GM15510 (cell line): Measurements from ENCODE around the gene PET100.

Experiments used
- POLR2A ChIP-seq: IDR thresholded peaks from 3 replicates; pipeline ENCODE4 v1.6.1; 2011; ENCODE audit warnings: borderline replicate concordance; ENCODE audit not compliant: insufficient read length; ENCODE audit errors: extremely low read depth

Gene PET100, protein sequence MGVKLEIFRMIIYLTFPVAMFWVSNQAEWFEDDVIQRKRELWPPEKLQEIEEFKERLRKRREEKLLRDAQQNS

GRCh38 chr19:7629347-7630054 lies at the start of gene PET100, which contains the start of gene XAB2:
Gene PET100, plus strand, starts transcription at chr19:7629793. Its CDS starts 41 bp downstream, at chr19:7629834.
Gene XAB2, minus strand, starts transcription at chr19:7629545. Its CDS starts 18 bp downstream, at chr19:7629527.
- peak; percentile 43 for TF ChIP-seq POLR2A

- TF ChIP-seq POLR2A: no peak
These were observed 47.1 kb upstream of the PET100 start for GRCh38 chr19:7582446-7582845.

- TF ChIP-seq POLR2A: no peak
These were observed 39.8 kb upstream of the PET100 start for GRCh38 chr19:7589822-7590221.

DNA sequence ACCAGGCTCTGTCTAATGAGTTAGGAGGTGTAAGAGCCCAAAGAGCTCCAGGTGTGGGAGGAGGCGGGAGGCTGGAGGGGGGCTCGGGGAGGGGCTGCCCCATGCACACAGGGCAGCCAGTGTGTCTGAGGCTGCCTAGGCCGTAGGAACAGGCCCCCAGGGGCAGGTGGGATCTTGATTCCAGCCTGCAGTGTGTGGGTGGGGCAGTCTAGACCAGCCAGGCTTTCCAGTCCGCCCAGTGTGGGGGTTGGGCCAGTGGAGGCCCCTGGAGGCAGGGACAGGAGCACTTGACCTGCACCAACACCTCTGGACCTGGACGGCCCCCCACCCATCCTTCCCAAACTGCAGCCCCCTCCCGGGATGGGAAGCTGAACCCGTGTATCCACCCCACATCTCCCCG lies 39.3 kb upstream of the PET100 start:
- TF ChIP-seq POLR2A: no peak

DNA sequence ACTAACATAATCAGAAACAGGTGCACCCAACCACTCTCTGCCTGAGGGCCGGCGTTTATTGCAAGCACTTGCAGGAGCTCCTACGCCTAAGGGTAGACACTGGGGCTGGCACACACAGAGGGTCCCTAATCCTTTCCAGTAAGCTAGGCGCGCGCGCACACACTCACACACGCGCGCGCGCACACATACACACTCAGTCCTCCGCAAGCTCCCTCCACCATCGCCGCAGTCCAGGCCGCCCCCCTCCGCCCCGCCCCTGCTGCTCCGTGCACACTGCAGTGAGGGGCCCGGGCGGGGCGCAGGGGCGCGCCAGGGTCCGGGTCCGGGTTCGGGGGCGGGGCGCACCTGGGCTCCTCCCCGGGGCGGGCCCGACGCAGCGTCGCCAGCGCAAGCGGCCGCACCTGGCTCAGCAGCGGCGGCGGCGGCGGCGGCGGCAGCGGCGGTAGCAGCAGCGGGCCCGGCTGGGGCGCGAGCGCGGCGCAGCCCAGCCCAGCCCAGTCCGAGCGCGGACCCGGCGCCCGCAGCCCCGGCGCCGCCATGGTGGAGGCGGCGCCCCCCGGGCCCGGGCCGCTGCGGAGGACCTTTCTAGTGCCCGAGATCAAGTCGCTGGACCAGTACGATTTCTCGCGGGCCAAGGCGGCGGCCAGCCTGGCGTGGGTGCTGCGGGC lies 34.0 kb upstream of the PET100 start, which contains the start of gene CAMSAP3:
CAMSAP3 (plus strand) TSS at position 398 of the 668 bp plus-strand sequence; CDS start at position 538, 140 bp downstream.
- peak; percentile 28 for TF ChIP-seq POLR2A

DNA sequence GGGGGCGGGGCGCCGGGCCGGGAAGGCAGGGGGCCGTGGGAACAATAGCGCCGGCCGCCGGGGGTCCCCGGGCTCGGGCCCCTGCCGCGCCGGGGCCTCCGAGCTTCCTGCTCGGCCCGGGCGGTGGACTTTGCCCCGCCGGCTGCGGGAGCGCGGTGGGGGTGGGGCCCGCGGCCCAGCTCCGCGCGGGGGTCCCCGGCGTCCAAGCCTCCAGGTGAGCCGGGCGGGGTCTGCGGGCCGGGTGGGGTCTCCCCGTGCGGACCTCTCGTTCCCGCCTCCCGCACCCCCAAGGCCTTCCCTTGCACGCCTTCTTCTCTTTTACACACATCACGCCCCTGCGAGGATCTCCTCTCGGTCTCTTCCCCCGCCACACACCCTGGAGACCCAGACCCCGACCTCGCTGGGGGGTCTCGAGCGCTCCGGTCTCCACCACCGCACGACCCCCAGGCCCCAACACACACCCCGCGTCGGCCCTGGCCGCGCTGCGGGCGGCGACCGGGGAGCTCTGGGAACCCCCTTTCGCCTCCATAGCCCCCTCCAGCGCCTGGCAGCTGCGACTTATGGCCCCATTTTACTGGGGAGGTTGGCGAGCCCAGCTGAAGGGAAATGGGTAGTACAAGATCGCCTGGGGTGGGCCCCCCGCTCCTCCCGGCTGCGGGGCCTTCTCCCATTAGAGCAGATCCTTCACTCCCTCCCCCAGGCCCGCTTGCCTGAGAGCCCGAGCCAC lies 33.2 kb upstream of the PET100 start:
- TF ChIP-seq POLR2A: no peak

DNA sequence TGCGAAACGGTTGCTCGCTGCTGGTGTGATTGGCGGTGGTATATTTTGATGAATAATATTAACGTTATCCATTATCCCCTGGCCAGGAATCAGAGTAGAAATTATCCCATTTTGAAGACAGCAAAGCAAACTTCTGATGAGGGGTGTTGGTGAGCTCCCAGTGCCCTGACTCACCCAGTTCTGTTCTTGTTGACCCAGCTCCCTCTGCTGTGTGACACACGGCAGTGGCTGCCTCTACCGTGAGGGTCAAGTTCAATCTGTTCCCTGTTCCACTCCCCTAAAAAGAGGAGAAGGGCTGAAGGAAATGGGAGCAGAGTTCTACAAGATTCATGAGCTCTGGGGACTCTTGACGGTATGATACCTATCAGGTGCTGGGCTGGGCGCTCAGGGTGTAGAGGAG lies 31.9 kb upstream of the PET100 start:
- no peak for TF ChIP-seq POLR2A

GRCh38 chr19:7598180-7598579 lies 31.4 kb upstream of the PET100 start:
- no peak for TF ChIP-seq POLR2A

DNA sequence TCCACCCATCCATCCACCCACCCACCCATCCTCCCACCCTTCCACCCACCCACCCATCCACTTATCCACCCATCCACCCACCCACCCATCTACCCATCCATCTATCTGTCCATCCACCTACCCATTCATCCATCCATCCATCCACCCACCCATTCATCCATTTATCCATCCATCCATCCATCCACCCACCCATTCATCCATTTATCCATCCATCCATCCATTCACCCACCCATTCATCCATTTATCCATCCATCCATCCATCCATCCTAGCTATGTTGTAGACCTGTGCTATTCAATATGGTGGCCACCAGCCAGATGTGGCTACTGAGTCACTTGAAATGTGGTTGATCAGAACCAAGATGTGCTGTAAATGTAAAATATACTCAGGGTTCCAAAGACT lies 28.9 kb upstream of the PET100 start:
- no peak for TF ChIP-seq POLR2A

- no peak for TF ChIP-seq POLR2A
These were observed 27.2 kb upstream of the PET100 start for GRCh38 chr19:7602240-7602934.

- TF ChIP-seq POLR2A: no peak
These were observed 26.6 kb upstream of the PET100 start for GRCh38 chr19:7602935-7603497.

DNA sequence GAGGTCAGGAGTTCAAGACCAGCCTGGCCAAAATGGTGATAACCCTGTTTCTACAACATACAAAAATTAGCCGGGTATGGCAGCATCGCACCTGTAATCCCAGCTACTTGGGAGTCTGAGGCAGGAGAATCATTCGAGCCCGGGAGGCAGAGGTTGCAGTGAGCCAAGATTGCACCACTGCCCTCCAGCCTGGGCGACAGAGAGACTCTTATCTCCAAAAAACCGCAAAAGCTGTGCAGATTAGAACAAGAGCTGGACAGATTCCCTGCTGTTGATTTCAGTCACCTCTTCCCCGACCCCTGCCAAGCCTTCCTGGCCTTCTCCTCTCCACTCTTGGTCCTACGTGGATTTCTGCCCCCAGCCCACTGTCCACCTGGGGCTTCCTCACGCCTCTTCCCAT lies 25.7 kb upstream of the PET100 start:
- TF ChIP-seq POLR2A: no peak

DNA sequence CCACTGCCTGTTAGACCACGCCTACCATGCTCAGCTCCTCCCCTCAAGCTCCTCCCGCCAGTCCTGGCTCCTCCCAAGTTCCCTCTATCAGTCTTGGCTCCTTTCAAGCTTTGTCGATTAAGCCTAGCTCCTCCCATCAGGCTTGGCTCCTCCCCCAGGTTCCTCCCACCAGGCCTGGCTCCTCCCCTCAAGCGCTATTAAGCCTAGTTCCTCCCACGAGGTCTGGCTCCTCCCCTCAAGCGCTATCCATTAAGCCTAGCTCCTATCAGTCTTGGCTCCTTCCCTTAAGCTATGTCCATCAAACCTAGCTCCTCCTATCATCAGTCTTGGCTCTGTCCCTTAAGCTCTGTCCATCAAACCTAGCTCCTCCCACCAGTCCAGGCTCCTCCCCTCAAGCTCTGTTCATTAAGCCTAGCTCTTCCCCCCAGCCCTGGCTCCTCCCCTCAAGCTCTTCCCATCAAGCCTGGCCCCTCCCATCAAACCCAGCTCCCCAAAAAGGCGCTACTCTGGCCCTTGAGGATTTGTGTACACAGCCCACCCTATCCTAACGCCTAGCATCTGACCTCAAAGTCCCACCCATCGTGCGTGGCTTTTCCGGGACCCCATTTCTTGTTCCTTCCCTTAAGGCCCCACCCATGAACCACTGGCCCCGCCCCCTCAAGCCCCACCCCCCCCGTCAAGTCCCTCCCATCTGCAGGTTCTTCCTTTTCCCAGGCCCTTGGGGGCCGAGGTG lies 23.9 kb upstream of the PET100 start:
- TF ChIP-seq POLR2A: no peak

DNA sequence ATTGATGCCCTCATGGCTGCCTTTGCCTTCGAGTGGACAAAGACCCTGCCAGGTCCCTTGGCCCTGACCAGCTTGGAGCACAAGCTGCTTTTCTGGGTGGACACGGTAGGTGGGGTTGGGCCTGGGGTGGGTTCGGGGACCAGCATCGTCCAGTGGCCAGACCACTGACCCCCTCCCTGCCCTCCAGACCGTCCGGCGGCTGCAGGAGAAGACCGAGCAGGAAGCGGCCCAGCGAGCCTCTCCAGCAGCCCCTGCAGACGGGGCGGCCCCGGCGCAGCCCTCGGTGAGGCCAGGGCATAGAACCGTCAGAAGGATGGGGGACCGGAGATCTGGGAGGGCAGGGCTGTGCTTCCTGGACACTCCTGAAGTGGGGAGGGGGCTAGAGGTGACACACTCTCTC lies 23.3 kb upstream of the PET100 start:
- no peak for TF ChIP-seq POLR2A
